LNCaP clone FGC (cell line): ENCODE measurements around the gene FSTL4.

Source experiments
- DNase-seq: peaks from one replicate; pipeline ENCODE4 v3.0.0-alpha.2; 2011; ENCODE audit warnings: low read depth
- H3K4me3 ChIP-seq: 2 replicates; pipeline ENCODE4 v1.5.1; 2011; ENCODE audit warnings: mild to moderate bottlenecking, low read depth, low read length, control low read depth
- TF ChIP-seq, protein P1 (sequence below): IDR thresholded peaks from 2 replicates; pipeline ENCODE4 v1.5.1; 2012; ENCODE audit warnings: mild to moderate bottlenecking; ENCODE audit not compliant: control insufficient read depth, insufficient read depth; ENCODE audit errors: extremely low read depth

Gene FSTL4

GRCh38 chr5:133304178-133304577 is 308.2 kb downstream of the FSTL4 start:
- no peak overlapping the region for H3K4me3 ChIP-seq
- TF ChIP-seq, protein P1, sequence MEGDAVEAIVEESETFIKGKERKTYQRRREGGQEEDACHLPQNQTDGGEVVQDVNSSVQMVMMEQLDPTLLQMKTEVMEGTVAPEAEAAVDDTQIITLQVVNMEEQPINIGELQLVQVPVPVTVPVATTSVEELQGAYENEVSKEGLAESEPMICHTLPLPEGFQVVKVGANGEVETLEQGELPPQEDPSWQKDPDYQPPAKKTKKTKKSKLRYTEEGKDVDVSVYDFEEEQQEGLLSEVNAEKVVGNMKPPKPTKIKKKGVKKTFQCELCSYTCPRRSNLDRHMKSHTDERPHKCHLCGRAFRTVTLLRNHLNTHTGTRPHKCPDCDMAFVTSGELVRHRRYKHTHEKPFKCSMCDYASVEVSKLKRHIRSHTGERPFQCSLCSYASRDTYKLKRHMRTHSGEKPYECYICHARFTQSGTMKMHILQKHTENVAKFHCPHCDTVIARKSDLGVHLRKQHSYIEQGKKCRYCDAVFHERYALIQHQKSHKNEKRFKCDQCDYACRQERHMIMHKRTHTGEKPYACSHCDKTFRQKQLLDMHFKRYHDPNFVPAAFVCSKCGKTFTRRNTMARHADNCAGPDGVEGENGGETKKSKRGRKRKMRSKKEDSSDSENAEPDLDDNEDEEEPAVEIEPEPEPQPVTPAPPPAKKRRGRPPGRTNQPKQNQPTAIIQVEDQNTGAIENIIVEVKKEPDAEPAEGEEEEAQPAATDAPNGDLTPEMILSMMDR: no peak
- no peak for DNase-seq

DNA sequence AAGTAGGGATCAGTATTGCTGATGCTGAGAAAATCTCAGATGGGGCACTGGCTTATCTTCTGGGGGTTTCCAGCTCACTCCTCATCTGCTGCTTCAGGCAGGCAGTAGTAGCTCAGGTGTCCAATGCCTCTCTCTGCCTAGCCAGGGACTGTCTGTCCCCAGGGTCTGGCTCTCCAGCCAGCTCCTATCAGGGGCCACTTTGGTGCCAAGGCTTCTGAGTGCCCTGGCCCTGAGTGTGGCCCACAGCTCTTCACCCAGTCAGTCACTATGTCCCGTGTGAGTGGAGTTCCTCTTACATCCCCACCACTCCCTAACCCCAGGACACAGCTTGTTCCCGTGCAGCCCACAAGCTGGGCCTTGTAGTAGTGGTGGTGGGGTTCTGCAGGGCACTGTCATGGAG is 309.0 kb downstream of the FSTL4 start:
- H3K4me3 ChIP-seq: no peak overlapping the region
- TF ChIP-seq, protein P1: no peak
- DNase-seq: no peak

GRCh38 chr5:133299728-133300127 is 312.6 kb downstream of the FSTL4 start:
- DNase-seq: no peak
- TF ChIP-seq, protein P1: no peak
- no peak overlapping the region for H3K4me3 ChIP-seq

DNA sequence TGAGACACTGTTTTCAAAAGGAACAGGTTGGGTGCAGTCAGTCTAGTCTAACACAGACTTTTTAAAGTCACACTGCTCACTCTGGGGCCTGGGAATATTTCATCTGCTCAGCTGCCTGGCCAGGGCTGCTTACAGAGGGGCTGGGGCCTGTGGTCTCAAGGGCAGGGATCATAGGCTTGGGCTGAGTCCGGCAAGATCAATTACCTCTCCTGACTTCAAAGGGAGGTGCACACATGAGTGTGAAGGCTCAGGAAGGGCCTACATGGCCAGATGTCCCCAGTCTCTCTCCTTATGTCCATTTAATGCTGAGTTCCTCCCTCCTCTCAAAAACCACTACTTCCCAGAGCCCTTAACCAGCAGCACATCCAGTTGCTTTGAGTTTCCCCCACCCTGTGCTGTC is 313.3 kb downstream of the FSTL4 start:
- TF ChIP-seq, protein P1: no peak
- no peak for DNase-seq
- H3K4me3 ChIP-seq: no peak overlapping the region

GRCh38 chr5:133298447-133298846 is 313.9 kb downstream of the FSTL4 start:
- TF ChIP-seq, protein P1: no peak
- no peak overlapping the region for H3K4me3 ChIP-seq
- no peak for DNase-seq

DNA sequence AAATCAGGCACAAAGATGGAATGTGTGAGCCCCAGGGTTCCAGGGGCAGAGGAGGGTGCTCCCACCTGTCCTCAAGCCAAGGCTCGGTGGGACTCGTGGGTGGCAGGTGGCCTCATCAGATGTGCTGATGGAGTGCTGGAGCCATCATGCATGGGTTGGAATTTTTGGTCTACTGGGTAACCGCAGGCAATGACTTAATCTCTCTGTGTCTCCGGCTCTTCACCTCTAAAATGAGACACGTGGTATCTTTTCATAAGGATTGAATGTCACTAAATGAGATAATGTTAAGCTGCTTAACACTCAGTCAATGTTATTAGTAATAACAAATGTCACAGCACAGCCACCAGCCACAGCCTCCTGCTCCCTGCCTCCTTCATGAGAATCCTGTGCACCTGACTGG is 315.0 kb downstream of the FSTL4 start:
- TF ChIP-seq, protein P1: no peak
- DNase-seq: no peak
- no peak overlapping the region for H3K4me3 ChIP-seq

DNA sequence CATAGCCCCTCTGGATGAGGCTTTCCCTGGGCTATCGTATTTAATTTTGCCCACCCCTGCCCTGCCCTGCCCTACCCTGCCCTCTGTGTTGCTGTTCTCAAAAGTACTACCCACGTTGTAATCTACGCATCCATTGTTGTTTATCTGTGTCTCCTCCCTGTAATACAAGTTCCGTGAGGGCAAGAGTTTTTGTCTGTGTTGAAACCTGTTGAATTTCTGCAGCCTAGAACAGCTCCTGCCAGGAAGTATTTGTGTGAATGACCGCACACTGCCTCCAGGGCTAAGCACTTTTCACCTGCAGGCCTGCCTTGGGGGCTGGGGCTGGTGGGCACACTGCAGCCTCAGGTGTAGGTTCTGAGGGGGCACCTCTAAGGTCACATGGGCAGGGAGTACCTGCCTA is 315.7 kb downstream of the FSTL4 start:
- TF ChIP-seq, protein P1: no peak

More for the DNA sequence above, 315.7 kb downstream of the FSTL4 start:
- no peak for DNase-seq
- no peak overlapping the region for H3K4me3 ChIP-seq
